Superior temporal gyrus (tissue), 1 donor: ENCODE results near the gene ACTL10.
"Not testable (repeated sequence)": the region's sequence is repeated elsewhere in the genome, so short reads cannot be mapped to it uniquely, and the experiment has no call there.

Experiments used
- DNase-seq: peaks from one replicate; pipeline ENCODE4 v3.0.0-alpha.2; 2016; ENCODE audit errors: extremely low spot score

The ACTL10 gene

DNA sequence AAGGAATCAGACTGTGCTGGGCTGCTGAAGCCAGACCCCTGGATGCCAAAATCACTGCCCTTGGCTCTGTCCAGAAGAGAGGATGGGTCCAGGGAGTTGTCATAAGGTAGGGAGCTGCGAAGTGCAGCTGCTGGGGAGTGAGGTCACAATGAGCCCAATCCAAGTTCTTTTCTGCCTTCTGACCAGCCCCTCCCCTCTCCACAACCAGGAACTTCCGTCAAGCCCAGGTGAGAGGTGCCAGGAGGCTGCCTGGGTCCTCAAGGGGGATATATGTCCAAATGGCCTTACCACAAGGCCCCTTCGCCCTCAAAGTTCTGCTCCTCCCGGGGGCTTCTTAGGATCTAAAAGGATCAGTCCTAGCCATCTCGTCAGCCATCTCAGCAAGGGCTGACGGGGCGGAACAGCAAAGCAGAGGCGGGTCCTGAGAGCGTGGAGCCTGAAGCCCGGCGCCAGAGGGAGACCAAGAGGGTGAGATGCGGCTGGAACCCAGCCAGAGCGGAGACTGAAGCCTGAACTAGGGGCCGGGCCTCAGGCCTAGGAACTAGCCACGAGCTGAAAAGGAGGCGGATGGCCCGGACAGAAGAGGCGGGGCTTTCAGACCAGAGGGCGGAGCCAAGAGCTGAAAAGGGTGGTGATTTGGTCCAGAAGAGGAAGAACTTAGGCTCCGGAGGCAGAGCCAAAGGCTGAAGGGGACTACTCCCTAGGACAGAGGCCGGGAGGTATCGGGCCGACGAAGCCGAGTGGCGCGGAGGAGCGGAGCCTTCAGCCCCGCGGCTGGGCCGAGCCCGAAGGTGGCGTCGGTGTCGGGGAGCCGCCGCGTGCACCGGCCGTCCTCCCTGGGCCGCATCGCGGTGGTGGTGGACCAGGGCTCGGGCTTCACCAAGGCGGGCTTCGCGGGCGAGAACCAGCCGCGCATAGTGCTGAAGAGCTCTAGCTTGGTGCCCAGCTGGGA lies at the start of gene ACTL10:
Gene ACTL10 (plus strand): TSS at position 651 of the 952 bp plus-strand sequence. CDS start 555 bp downstream, outside the sequence.
- peak; percentile 96 for DNase-seq

GRCh38 chr20:33621717-33622400 lies 44.9 kb upstream of the ACTL10 start:
- DNase-seq = peak; percentile 16

GRCh38 chr20:33622705-33623365 lies 43.9 kb upstream of the ACTL10 start:
- no peak for DNase-seq

GRCh38 chr20:33624399-33624798 lies 42.3 kb upstream of the ACTL10 start:
- DNase-seq = no peak

DNA sequence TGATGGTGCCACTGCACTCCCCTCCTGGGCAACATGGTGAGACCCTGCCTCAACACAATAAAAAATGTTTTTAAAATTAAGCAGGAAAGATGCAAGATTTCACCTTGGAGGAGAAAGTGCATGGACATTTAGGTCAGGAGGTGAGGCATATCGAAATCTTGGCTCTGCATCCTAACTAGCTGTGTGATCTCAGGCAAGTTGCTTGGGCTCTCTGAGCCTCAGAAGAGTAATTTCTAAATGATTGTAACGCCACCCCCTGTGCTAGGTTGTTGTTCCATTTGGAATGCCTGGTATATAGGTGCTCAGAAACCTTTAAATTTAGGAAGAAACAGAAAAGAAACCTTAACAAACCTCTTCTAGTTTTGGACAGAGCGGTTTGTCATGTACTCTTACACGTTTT lies 40.6 kb upstream of the ACTL10 start:
- no peak for DNase-seq

GRCh38 chr20:33627577-33628216 lies 39.0 kb upstream of the ACTL10 start:
- no peak for DNase-seq

- no peak for DNase-seq
These were observed 37.2 kb upstream of the ACTL10 start for GRCh38 chr20:33629533-33629932.

GRCh38 chr20:33629979-33630378 lies 36.8 kb upstream of the ACTL10 start:
- no peak for DNase-seq

DNA sequence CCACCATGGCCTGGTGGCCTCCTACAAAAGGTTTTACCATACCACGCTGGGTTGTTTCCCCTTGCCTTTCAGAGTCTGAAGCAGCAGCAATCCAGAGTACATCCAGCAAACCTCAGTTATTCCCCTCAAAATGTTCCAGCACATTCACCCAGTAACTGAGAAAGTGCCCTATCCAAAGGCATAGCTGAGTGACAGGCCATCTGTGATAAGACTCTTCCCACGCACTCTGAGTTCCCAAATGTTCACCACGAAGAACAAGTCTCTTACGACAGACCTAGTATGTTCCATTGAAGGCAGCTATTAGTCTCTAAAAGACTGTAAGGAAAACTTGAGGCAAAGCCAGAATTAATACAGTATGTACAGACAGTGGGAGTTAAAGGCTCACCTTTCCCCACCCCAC lies 36.2 kb upstream of the ACTL10 start:
- DNase-seq = peak; percentile 13

DNA sequence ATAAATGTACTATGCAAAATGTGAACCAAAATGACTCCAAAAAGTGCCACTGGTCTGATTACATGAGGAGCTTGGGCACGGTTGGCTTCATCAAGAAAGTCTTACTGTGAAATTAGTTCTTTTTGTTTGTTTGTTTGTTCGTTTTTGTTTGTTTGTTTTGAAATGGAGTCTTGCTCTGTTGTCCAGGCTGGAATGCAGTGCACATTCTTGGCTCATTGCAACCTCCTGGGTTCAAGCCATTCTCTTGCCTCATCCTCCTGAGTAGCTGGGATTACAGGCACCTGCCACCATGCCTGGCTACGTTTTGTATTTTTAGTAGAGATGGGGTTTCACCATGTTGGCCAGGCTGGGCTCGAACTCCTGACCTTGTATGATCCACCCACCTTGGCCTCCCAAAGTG lies 34.8 kb upstream of the ACTL10 start:
- DNase-seq = not testable (repeated sequence)

DNA sequence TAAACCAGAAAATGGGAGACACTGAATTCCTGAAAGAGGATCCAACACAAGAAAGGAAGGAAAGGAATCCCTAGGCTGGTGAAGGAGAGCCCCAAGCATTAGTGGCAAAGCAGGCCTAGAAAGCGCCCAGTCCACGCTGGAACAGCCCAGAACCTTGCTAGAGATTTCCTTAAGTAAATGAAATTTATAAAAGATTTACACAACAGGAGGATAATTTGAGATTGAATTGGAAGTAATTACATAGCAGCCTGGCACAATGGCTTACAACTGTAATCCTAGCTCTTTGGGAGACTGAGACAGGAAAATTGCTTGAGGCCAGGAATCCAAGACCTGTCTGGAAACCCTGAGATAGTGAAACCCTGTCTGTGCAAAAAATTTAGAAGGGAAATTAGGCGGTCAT lies 31.4 kb upstream of the ACTL10 start:
- no peak for DNase-seq

DNA sequence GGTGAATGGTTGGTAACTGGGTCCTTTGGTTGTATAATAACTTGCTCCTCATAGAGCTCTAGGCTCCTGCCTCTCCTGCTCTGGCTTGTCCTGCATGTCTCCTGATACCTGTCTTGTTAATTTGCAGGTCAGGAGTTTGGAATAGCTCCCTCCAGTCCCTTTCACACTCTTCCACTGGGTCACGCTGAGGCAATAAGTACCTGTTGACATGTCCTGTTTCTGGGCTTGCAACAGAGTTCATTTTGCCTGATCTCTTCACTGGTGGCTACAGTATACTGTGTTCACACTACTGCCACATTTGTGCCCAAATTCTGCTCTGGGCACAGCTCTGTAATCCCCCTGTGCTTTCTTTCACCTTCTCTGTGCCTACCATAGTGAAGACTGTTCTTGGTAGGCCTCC lies 30.0 kb upstream of the ACTL10 start:
- DNase-seq = no peak

DNA sequence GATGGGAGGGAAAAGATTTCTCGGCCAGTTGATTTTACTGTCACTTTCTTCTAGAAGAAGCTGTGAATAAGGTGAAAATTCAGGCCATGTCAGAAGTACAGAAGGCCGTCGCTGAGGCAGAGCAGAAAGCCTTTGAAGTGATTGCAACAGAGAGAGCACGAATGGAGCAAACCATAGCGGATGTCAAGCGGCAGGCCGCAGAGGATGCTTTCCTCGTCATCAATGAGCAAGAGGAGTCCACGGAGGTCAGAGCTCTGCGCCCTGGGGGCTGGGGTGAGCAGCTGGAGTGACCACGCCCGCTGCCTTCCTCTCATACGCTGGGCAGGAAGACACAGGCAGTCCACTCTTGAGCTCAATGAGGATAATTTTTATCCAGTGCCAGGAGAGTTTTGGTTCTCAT lies 26.5 kb upstream of the ACTL10 start:
- no peak for DNase-seq

GRCh38 chr20:33644313-33645071 lies 22.3 kb upstream of the ACTL10 start:
- DNase-seq = no peak

DNA sequence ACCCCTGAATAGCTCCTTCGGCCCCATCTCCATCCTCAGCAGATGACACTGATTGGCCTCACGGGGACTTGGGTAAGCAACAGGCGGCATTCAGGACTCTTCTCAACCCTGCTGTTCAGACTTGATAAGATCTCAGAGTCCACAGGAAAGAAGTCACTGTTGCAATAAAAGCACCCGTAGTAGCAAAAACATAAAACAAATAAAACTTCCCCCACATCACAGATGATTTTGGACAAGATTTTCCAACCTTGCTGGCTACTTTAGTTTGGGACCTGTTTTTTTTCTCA lies 21.7 kb upstream of the ACTL10 start:
- no peak for DNase-seq

- no peak for DNase-seq
These were observed 21.3 kb upstream of the ACTL10 start for GRCh38 chr20:33645396-33645795.

DNA sequence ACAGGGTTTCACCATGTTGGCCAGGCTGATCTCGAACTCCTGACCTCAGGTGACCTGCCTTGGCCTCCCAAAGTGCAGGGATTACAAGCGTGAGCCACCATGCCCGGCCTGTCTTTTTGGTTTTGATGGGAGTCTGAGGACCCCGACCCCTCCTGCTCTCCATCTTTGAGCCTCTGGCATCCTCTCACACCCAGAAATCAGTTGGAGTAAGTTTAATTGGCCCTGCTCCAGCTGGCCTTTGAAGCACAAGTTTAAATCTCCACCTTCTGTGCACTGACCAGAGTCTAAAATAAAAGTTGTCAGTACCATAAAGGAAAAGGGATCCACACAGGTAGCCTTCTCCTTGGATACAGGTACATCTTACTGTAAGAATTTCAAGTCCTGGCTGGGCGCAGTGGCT lies 20.6 kb upstream of the ACTL10 start:
- DNase-seq = no peak

- not testable (repeated sequence) for DNase-seq
These were observed 19.7 kb upstream of the ACTL10 start for GRCh38 chr20:33646959-33647602.

- DNase-seq = no peak
These were observed 18.9 kb upstream of the ACTL10 start for GRCh38 chr20:33647603-33648395.

- DNase-seq = no peak
These were observed 18.2 kb upstream of the ACTL10 start for GRCh38 chr20:33648396-33649004.
